ENCODE measurements around the gene DDX10.

Gene DDX10

DNA sequence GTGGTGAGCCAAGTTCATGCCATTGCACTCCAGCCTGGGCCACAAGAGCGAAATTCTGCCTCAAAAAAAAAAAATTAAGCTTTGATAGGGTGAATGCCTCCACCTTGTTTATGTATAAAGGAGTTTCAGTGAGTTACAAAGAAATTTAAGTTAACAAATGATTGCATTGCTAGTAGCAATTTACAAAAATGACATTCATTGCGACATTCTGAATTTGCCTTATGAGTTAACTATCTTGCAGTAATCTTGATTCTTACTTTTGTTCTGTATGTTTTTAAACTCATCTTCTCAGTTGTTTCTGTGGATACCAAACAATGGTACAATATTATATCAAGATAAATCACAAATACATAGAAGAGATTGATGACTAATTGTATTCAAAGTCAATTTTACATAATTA, 207.0 kb downstream of the DDX10 start:
- no peak for DNase-seq (ENCODE audit: low read depth in 2 of 2)

DNA sequence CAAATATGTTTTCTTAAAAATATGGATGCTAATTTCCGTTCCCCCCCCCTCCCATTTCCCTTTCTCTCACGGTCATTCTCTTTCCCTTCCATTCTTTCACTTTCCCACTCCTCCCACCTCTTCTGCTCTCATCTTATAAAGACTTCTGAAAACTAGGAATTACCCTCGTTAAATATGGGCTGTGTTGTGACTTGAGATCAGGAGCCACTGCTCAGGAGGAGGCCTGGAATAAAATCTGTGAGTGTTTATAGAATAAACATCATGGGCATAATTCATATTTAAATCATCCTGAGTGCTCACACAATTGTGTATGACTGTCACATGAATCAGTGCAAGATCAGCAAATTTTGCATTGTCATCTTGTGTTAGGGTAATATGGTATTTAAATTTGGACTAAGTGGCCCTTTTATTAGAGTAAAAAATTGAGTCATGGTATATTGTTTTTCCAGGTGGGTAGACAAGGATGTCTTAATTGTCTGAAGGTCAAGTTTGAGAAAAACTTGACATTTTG, 208.0 kb downstream of the DDX10 start:
- DNase-seq (ENCODE audit: low read depth in 2 of 2): no peak

DNA sequence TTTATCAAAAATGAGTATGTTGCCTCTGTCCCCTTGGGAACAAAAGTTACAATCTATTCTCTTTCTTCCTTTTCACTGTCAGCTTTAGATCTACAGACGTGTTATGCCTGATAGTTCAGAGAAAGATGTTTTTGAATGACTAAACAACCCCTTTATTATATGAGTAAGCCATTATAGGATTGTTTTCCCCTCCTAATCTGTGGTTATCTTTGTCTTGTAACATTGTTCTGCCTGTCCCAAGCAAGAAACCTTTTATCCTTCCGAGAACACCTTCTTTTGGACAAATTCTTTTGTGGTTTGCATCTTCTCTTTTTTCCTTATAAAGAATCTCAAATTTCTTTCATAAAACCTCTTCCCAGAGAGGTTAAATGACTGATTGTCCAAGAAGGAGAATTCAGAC, 208.4 kb downstream of the DDX10 start:
- DNase-seq (ENCODE audit: low read depth in 2 of 2): no peak

DNA sequence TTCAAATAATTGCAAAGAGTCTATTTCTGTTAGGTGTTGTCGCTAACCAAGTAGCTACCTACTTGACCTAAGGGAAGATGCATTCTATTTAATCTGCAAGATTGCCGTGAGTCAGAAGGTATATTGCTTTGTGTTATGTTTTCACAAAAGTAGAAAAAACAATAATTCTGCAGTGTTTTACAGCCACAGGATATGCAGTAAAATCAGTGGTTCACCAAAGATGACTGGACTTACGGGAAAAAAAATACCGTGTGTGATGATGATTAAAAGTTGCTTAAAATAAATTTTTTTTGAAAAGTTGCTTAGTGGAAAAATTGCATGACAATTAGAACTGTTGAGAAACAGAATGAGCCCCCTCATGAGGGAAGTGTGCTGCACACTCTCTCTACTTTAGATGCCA, 209.1 kb downstream of the DDX10 start:
- no peak for DNase-seq (ENCODE audit: low read depth in 2 of 2)

DNA sequence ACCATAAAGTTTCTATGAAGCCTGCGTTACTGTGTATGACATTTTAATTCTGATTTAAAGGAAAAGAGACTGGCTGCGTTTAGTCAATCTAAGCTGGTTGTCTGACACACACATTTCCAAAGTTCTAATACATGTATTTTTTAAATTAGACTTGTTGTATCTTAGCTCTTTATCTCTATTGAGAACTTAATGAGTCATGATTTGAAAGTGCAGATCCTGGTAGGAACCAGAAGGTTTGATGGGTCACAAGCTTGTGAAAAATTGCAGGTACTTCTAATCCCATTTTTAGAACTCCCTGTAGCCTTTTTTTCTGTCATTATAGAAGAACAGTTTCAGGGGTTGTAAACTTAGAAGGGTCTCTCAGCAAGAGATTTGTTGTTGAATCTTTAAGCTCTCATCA, 210.3 kb downstream of the DDX10 start:
- DNase-seq (ENCODE audit: low read depth in 2 of 2): no peak

DNA sequence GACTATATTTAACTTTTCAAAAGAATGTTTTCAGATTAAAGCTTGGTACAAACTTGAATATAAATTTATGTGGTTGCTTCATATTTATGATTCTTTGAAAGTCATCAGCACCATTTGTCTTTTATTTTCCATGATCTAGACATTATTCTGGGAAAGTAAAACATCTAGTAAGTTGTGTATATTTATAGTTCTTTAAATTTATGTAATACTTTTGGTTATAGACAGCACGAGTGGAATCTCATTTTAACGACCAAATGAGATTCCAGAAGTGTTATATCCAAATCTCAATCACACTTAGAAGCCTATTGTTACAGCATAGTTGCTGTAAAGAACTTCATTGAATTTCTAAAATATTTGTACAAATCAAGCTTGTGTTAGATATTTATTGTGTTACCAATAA, 212.3 kb downstream of the DDX10 start:
- no peak for DNase-seq (ENCODE audit: low read depth in 2 of 2)

DNA sequence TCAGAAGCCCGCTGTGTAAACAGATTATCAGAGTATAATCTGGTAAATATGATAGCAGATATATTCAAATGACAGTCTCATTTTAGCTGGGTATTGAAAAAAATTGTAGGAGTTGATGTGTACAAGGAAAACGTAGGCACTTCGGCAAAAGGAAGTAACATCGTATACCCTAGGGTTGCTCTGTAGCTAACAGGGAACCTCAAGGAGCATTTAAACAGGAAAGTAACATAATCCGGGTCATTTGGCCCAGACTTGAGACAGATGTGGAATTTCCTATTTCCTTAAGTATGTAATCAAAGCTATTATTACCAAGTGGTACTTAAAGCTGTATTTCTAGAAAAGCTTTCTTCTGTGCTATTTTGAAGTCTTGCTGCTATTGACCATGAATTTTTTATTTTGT, 215.6 kb downstream of the DDX10 start:
- DNase-seq (ENCODE audit: low read depth in 2 of 2): no peak

DNA sequence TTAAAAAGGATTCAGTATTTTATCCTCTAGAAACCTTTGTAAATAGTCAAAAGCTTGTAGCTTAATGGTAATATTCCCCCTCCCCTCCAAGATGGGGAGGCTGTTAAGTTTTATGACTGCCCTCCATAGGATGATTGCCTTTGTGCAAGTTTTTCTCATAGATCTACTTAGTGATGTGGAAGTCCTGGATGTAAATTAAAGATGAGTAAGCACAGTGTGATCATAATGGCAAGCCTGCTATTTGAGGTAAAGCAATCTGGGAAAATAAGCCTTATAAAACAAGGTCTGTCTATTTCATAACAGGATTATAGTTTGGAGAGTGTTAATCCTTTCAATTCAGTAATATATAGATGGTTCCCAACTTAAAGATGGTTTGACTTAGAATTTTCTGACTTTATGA, 216.3 kb downstream of the DDX10 start:
- DNase-seq (ENCODE audit: low read depth in 2 of 2): no peak

DNA sequence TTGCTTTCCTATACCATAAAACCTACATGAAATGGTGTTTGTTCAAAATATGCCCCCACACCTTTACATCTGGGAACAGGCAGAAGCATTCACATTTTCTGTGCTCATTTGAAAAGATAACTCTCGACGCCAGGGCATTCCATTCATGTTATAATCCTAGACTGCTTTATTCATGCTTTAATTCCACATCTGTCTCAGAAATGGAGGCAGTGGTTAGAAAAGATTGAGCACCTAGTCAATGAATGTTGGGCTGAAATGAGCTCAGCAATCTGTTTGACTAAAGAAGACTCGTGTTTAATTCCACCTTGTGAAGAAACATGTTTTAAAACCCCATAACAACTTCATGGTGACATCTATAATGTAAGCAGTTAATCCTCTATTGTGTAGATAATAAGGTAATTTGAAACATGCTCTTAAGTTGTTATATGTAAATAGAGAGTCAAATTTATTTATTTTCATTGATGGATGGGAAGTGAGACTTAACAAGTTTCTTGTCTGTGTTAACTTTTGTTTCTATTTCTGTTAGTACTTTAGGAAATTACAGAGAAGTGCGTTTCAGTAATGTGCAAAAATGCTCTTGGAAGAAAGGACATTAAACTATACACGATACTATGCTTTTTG, 217.5 kb downstream of the DDX10 start:
- DNase-seq (ENCODE audit: low read depth in 2 of 2): no peak

DNA sequence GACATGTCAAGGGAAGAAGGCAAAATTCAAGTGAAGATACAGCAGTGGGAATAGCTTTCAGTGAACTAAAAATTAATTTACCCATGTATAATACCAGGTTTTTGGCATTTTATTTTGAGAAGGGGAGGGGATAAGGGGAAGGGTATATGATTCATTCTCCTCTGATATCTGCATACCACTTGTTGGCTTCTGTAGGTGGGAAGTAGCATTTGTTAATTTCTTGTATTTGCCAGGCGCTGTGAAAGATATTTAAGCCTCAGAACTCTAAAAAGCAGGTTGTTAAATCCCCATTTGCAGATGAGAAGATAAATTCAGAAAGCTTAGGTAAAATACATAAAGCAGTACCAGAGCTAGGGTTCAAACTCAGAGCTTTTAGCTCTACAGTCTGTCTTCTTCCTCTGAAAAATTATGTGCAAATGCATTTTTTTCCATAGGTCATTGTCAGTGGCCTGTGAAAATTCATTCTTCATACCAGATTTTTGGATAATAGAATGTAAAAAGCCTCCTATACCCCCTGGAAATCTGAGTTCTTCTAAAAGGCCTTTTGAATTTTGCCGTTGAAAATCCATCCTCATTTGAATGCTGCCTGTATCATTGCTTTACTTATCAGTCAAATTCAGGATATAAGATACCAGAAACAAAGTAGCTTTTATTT, 221.3 kb downstream of the DDX10 start:
- no peak for DNase-seq (ENCODE audit: low read depth in 2 of 2)

DNA sequence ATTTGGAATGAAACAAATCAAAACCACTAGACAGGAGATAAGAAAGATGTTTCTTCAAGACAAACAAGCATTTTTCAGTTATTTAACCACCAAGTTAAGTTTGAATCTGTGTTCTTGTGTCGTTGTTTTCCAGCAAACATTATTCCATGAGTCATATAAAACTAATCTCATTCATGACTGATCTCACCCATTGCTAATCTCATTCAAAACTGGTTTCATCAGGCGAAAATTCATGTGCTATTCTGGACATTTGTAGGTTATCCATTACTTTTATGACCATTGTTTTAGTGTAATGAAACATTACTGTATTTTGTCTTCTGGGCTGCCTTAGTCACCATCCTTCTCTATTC, 221.8 kb downstream of the DDX10 start:
- DNase-seq (ENCODE audit: low read depth in 2 of 2): peak in 1 of 2 experiments; percentile 47

DNA sequence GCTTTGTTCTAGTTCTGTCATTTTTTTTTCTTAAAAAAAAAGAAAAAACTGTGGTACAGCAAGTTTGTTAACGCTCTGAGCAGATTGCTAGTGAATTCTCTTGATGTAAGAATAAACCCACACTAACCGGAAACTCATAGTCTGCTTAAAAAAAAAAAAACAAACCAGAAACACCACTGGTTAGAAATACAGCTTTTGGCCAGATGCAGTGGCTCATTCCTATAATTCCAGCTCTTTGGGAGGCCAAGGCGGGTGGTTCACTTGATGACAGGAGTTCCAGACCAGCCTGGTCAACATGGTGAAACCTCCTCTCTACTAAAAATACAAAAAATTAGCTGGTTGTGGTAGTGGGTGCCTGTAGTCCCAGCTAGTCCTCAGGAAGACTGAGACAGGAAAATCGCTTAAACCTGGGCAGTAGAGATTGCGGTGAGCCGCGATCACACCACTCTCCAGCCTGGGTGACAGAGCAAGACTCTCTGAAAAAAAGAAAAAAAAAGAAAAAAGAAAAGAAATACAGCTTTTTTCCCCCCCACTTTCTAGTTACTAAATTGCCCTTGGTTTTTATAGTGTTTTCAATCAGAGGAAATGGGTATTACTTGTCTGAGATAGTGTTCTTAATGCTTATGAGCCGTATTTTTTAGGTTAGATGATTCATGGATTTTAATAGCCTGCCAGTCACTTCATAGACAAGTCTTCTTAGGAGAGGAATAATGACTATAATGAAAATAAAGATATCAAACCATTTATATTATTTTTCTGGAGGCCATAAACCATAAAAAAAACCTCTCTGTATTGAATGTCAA, 222.8 kb downstream of the DDX10 start:
- DNase-seq (ENCODE audit: low read depth in 2 of 2): peak; percentile 89

DNA sequence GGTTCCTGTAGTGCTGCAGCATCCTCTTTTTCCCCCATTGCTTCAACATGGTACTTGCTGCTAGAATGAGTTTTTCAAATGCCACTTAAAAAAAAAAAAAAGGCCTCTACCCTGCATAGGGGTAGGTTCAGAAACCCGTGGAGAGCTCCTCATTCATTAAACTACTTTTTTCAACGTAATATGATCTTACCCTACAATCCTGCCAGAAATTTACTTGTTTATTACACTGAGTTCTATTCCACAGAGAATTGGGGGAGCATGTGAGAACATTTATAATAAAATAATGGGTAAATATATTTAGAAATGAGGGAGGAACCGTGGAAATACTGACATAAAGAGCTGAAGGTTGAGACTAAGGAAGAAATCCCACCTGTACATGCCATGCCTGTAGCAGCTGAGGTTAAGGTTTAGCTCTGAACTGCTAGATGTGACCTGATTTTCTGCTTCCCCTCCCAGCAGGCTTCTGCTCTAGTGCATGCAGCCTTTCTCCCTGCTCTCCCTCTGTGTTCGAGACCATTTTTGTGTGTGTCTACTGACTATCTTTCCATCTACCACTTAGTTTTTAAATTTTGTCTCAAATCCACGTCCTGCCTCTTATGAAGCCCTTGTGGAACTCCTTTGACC, 225.7 kb downstream of the DDX10 start:
- DNase-seq (ENCODE audit: low read depth in 2 of 2): no peak

DNA sequence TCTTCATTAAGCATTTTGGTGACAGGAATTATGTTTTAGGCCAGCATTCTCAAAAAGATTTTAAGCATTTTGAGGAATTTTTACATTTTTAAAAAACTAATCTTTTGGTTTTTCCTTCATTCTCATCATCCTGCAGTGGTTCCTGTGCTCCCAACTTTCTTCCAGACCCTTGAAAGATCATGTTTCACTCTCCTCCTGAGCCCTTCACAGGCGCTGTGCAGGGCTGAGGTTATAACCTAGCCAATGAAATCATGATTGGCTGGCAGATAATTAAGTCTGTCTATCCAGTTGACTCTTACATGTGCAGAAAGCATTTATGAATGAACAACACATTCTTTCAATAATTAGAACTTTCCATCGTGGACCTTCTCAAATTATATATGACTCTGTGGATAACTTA, 226.3 kb downstream of the DDX10 start:
- DNase-seq (ENCODE audit: low read depth in 2 of 2): no peak

DNA sequence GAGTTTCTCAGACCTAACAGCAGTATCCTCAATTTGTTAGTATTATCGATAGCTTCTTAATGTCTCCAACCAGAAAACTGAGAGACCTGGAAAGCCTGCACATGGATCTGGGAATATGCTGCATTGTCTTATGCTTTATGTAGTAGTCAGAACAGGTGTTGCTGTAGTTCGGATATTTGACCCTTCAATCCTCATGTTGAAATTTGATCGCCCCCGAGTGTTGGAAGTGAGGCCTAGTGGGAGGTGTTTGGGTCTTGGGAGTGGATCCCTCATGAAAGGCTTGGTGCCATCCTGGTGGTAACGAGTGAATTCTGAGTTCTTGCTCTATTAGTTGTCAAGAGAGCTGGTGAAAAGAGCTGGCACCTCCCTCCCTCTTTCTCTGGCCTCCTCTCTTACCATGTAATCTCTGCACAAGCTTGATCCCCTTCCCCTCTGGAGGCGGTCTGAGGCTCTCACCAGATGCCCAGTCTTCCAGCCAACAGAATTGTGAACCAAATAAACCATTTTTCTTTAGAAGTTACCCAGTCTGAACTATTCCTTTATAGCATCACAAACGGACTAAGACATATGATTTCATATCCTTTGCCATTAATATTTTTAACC, 227.1 kb downstream of the DDX10 start:
- DNase-seq (ENCODE audit: low read depth in 2 of 2): no peak

DNA sequence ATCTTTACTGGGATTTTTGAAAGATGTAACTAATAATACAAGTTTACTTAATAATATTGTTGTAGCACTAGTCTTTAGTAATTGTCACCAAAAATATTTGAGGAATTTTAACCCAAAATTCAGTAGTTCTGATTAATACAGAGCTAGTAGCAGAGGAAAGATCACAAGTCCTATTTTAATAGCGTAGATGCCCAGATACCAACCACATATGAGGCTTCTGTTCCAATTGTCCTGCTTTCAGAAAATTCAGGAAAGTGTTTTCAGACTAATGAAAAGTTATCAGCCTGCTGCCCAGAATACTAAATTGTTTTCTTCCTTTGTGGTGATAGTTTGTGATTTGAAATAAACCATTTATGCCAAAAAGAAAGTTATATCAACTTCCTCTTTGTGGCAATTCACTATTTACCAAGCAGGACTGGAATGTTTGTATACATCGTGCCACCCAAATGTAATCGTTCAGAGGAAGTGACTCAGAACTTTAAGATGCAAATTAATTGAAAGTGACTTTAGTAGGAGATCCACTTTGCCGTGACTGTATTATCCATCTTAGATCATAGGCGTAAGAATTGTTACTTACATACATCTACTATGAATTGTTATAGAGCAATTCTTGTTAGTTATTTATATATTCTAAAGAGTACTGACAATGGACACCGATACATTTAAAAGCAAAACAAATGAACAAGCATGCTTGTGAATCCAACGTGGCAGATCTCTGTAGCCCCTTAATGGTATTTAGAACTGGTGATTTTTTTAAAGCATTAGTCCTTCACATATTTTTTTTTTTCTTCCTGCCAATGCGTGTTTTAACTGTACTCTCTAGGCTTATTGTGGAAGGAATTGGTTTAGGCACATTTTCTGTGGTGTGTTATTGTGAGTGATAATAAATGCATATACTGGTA, 231.0 kb downstream of the DDX10 start:
- DNase-seq (ENCODE audit: low read depth in 2 of 2): no peak

DNA sequence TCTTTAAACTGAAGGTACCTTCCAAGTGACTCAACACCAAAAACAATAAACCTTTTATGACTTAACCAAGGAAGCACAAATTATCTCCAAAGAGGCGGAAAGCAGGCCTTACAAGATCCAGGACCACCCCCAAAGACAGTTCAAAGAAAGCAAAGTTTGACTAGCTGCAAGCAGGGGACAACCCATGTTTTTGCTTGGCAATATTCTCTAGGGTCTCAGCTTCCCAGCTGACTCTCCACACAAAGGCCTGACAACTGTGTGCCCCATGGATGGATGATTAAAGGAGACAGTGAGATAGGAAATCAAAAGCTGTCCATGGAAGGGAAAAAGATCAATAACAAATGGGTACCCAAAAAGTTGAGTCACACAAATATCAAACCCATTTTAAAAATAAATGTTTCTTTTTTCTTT, 232.2 kb downstream of the DDX10 start:
- no peak for DNase-seq (ENCODE audit: low read depth in 2 of 2)

DNA sequence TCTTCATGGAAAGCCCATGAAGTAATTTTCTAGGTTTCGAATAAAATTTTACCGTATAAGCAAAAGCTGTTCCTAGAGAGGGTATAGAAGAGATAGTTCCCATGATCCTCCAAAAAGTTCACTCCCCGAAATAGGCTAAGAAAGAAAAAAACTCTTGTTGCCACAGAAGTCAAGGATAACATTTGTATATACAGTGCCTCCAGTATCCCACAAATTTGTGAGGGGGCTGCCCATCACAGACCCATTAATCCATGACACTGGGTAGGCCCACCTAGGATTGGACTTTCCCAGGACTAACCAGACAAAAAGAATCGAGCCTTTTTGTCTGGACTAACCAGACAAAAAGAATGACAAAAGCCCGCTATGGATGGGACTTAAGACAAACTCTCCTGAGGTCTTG, 233.0 kb downstream of the DDX10 start:
- no peak for DNase-seq (ENCODE audit: low read depth in 2 of 2)

DNA sequence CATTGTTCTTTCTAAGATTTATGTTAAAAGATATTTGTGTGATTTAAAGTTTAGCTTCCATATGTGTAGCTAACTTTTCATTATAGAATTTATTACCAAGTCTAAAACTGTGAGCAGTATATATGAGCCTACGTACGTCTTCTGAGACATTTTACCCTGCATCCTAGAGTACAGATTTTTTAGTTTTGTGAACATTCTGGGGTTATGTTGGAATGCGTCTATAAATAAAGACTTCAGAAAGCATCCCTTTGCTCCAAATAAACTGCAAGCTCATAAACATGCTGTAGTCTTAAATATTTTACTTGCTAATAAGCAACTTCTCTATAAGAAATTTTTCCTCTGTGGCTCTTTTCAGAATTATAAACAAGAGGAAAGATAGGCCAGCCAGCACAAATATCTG, 236.5 kb downstream of the DDX10 start:
- no peak for DNase-seq (ENCODE audit: low read depth in 2 of 2)

DNA sequence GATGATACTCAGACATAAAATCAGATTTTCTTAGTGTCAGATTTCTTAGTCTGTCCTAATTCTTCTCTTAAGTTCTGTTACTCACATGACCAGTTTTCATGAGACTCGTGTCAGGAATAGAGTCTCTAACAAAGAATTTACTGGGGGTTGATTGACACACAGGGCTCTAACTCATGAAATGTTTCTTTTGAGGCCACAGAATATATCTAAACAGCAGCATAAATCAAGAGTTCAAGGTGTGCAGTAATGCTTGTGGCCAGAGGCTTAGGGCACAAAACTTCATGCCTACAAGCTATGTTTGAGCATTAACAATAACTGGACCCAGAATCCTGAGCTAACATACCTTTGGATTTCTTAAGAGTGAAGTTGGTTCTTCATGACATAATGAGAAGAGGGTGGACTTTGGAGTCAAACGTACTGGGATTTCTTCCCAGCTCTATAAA, 237.2 kb downstream of the DDX10 start:
- DNase-seq (ENCODE audit: low read depth in 2 of 2): no peak

DNA sequence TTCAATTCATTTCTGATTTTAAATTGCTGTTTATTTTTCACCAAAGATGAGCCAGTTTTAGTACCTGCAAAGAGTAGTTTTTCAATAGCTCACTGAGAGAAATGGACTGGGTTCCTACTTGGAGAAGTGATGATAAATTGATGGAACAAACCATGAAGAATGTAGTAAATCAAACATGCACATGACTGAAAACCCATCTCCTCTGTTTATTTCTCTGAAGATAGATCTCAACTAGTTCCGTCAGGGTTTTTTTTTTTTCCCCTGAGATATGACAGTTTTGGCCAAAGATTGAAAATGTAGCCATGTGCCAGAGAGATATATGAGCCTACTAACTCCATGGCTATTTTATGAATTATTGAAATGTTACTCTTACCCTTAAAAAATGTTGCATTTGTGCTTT, 239.6 kb downstream of the DDX10 start:
- DNase-seq (ENCODE audit: low read depth in 2 of 2): no peak

Measured in fibroblast of skin of left quadriceps (primary cell).